Mesenchymal stem cell (in vitro differentiated cells and primary cell): ENCODE measurements around the gene SPTLC2.

ENCODE experiments used
- DNase-seq: peaks from one replicate; pipeline ENCODE4 v3.0.0-alpha.2; 2013
- H2AFZ ChIP-seq: one replicate; pipeline ENCODE4 v1.6.1; 2013; ENCODE audit warnings: low read depth, mild to moderate bottlenecking, control low read depth, inconsistent platforms, low read length, moderate library complexity
- H2AK5ac ChIP-seq: 2 replicates; pipeline ENCODE4 v1.6.1; 2013; ENCODE audit warnings: low read length, moderate library complexity, mild to moderate bottlenecking, inconsistent platforms; ENCODE audit not compliant: severe bottlenecking
- H2BK120ac ChIP-seq: one replicate; pipeline ENCODE4 v1.6.1; 2013; ENCODE audit warnings: low read depth, mild to moderate bottlenecking, inconsistent platforms, low read length, moderate library complexity
- H2BK12ac ChIP-seq, 2 experiments: one replicate each; pipeline ENCODE4 v1.6.1; 2013; ENCODE audit warnings: inconsistent platforms in 2 of 2, low read length in 2 of 2, mild to moderate bottlenecking in 2 of 2, moderate library complexity in 2 of 2, control low read depth in 1 of 2
- H2BK15ac ChIP-seq: one replicate; pipeline ENCODE4 v1.6.1; 2013; ENCODE audit warnings: mild to moderate bottlenecking, low read depth, inconsistent platforms; ENCODE audit not compliant: poor library complexity, severe bottlenecking
- H2BK5ac ChIP-seq: 2 replicates; pipeline ENCODE4 v1.6.1; 2013; ENCODE audit warnings: low read depth, mild to moderate bottlenecking, low read length, control low read depth, inconsistent platforms; ENCODE audit not compliant: poor library complexity, severe bottlenecking
- H3K14ac ChIP-seq, 2 experiments: one replicate each; pipeline ENCODE4 v1.6.1; 2013; ENCODE audit warnings: inconsistent platforms in 2 of 2, low read length in 2 of 2, control low read depth in 1 of 2, mild to moderate bottlenecking in 1 of 2, moderate library complexity in 1 of 2
- H3K18ac ChIP-seq, 2 experiments: one replicate each; pipeline ENCODE4 v1.6.1; 2013; ENCODE audit warnings: inconsistent platforms in 2 of 2, low read length in 2 of 2, control low read depth in 1 of 2, low read depth in 1 of 2, mild to moderate bottlenecking in 1 of 2
- H3K23ac ChIP-seq, 2 experiments: one replicate each; pipeline ENCODE4 v1.6.1; 2013; ENCODE audit warnings: inconsistent platforms in 2 of 2, low read length in 2 of 2, mild to moderate bottlenecking in 2 of 2, moderate library complexity in 2 of 2, control low read depth in 1 of 2
- H3K27ac ChIP-seq: 2 replicates; pipeline ENCODE4 v1.5.1; 2013; ENCODE audit warnings: mild to moderate bottlenecking, moderate library complexity, low read length, control low read depth, inconsistent platforms; ENCODE audit not compliant: poor library complexity, severe bottlenecking
- H3K27me3 ChIP-seq, 2 experiments: 2 replicates each; pipeline versions ENCODE4 v1.6.1 to v1.7.0; 2013; ENCODE audit warnings: low read length in 2 of 2, mild to moderate bottlenecking in 2 of 2, moderate library complexity in 2 of 2, control low read depth in 1 of 2, inconsistent platforms in 1 of 2; ENCODE audit not compliant: control insufficient read depth in 1 of 2, insufficient read depth in 1 of 2
- H3K36me3 ChIP-seq, 2 experiments: 2 replicates each; pipeline versions ENCODE4 v1.6.1 to v1.7.0; 2013; ENCODE audit warnings: low read length in 2 of 2, control low read depth in 1 of 2, inconsistent platforms in 1 of 2, low read depth in 1 of 2, mild to moderate bottlenecking in 1 of 2; ENCODE audit not compliant: insufficient read depth in 2 of 2, control insufficient read depth in 1 of 2
- H3K4ac ChIP-seq, 2 experiments: one replicate each; pipeline ENCODE4 v1.6.1; 2013; ENCODE audit warnings: inconsistent platforms in 2 of 2, low read length in 2 of 2, mild to moderate bottlenecking in 2 of 2, moderate library complexity in 2 of 2, control low read depth in 1 of 2, low read depth in 1 of 2
- H3K4me1 ChIP-seq: 2 replicates; pipeline ENCODE4 v1.6.1; 2013; ENCODE audit warnings: low read depth, low read length, control low read depth; ENCODE audit not compliant: control insufficient read depth, insufficient read depth
- H3K4me2 ChIP-seq: 2 replicates; pipeline ENCODE4 v1.6.1; 2013; ENCODE audit warnings: low read length, mild to moderate bottlenecking, inconsistent platforms; ENCODE audit not compliant: poor library complexity, severe bottlenecking
- H3K4me3 ChIP-seq, 2 experiments: 2 replicates each; pipeline versions ENCODE4 v1.5.1 to v1.7.0; 2013; ENCODE audit warnings: low read length in 2 of 2, mild to moderate bottlenecking in 2 of 2, control low read depth in 1 of 2, low read depth in 1 of 2; ENCODE audit not compliant: insufficient read depth in 1 of 2
- H3K79me1 ChIP-seq: replicated peaks from 2 replicates; pipeline ENCODE4 v1.6.1; 2013; ENCODE audit warnings: mild to moderate bottlenecking, control low read depth, low read length, inconsistent platforms; ENCODE audit not compliant: poor library complexity, severe bottlenecking
- H3K9ac ChIP-seq: 2 replicates; pipeline ENCODE4 v1.7.0; 2013; ENCODE audit warnings: mild to moderate bottlenecking, low read length, moderate library complexity
- H3K9me3 ChIP-seq: 2 replicates; pipeline ENCODE4 v1.7.0; 2013; ENCODE audit warnings: mild to moderate bottlenecking, low read length; ENCODE audit not compliant: control insufficient read depth
- H4K8ac ChIP-seq: one replicate; pipeline ENCODE4 v1.6.1; 2013; ENCODE audit warnings: inconsistent platforms, mild to moderate bottlenecking, low read length, moderate library complexity
- H4K91ac ChIP-seq: one replicate; pipeline ENCODE4 v1.6.1; 2013; ENCODE audit warnings: mild to moderate bottlenecking, low read length, inconsistent platforms
- WGBS: methylation state at CpG from one replicate; pipeline ENCODE4 v1.1.7; 2013; ENCODE audit warnings: mixed read lengths; 5-methylcytosine and 5-hydroxymethylcytosine counted together

Gene SPTLC2

DNA sequence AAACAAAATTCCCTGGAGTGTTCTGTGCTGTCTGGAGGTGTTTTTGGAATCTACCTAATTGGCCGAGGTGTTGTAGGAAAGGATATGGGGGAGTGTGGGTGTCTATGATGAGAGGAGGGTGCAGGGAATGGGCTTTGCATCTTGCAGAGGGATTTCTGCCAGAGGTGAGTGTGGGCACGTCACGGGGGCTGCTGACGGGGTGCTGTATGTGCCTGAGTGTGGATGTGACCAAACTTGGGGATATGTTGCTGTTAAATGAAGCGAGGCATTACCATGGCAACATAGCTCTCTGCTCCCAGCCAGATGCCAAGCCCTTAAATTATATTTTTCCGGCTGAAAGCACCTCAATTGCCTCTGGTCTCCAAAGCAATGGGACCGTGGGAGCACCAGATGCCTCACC lies 44.3 kb upstream of the SPTLC2 start:
- H2AK5ac ChIP-seq, result no peak overlapping the region
- H3K4me2 ChIP-seq, result no peak overlapping the region
- WGBS, result 85% methylated on average over 7 of the region's 7 CpGs

DNA sequence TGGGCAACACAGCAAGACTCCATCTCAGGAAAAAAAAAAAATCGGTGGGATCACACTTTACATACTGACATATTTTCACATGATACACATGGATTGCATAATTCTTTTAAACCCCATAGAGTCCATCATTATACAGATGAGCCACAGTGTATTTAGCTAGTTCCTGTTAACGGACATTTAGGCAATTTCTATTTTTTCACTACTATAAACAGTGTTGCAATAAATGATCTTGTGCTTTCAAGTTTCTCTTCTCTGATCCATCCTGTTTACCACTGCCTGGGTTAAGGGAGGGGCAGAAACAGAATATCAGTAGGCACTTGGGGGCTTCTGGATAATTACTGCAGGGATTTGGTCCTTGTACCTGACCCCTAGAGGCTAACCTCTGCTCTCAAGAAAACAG lies 43.4 kb upstream of the SPTLC2 start:
- H3K4me1 ChIP-seq, result peaks cover 4% of the 10 kb centered on the region
- H3K27ac ChIP-seq, result no peak overlapping the region
- H2BK15ac ChIP-seq, result no peak overlapping the region
- no peak overlapping the region for H2BK5ac ChIP-seq
- H4K91ac ChIP-seq, result no peak overlapping the region
- no peak overlapping the region for H3K18ac ChIP-seq
- H2BK12ac ChIP-seq, result no peak overlapping the region
- no peak overlapping the region for H2AK5ac ChIP-seq
- H3K14ac ChIP-seq, result no peak overlapping the region
- H3K79me1 ChIP-seq, result no peaks in the 10 kb centered on the region
- no peak overlapping the region for H2BK120ac ChIP-seq
- no peak overlapping the region for H3K4ac ChIP-seq
- H3K9me3 ChIP-seq, result no peaks in the 10 kb centered on the region
- DNase-seq, result peak; percentile 65
- no peak overlapping the region for H2AFZ ChIP-seq
- no peak overlapping the region for H3K9ac ChIP-seq
- no peak overlapping the region for H3K4me2 ChIP-seq
- H3K4me3 ChIP-seq, result no peak overlapping the region
- H3K23ac ChIP-seq, result no peak overlapping the region
- peaks cover 0 to 5% of the 10 kb centered on the region in 2 experiments for H3K27me3 ChIP-seq
- no peak overlapping the region for H4K8ac ChIP-seq
- H3K36me3 ChIP-seq, result no peaks in the 10 kb centered on the region
- 80% methylated on average over 1 of the region's 2 CpGs for WGBS

More for the DNA sequence above, 44.3 kb upstream of the SPTLC2 start:
- Histone ChIP-seq H4K8ac (peak overlapping the region; percentile 7), H3K27me3 (peaks cover 0 to 5% of the 10 kb centered on the region in 2 experiments), H3K9me3 (no peaks in the 10 kb centered on the region), H3K18ac (peak overlapping the region in 1 of 2 experiments; percentile 76), H3K36me3 (no peaks in the 10 kb centered on the region), H2BK120ac (peak overlapping the region; percentile 15), H2AFZ (no peak overlapping the region), H2BK12ac (peak overlapping the region in 1 of 2 experiments; percentile 78), H3K4me3 (no peak overlapping the region), H3K4ac (peak overlapping the region in 1 of 2 experiments; percentile 41), H4K91ac (peak overlapping the region; percentile 77), H3K14ac (peak overlapping the region in 1 of 2 experiments; percentile 60), H2BK15ac (no peak overlapping the region), H3K9ac (no peak overlapping the region), H3K23ac (no peak overlapping the region), H3K79me1 (no peaks in the 10 kb centered on the region), H3K4me1 (peaks cover 4% of the 10 kb centered on the region), H3K27ac (no peak overlapping the region), H2BK5ac (no peak overlapping the region)
- DNase-seq, result no peak

DNA sequence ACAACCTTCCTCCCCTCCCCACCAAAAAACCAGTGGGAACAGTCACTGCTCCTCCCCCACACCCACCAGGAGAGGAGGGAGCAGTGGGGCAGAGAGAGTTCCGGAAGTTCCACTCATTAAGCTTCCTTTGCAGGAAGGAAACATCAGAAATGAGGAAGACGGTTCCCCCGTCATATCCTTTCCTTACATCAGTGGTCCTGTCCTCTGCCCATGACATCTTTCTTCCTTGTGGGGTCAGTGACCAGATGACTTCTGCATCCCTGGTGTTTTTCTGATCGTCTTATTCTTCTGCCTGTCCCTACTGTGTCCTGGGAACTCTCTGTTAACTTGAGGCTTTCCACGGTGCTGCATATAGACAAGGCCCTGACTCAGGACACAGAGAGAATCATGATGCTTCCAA lies 40.8 kb upstream of the SPTLC2 start:
- Histone ChIP-seq H2BK120ac (no peak overlapping the region), H3K4ac (no peak overlapping the region), H4K8ac (no peak overlapping the region), H3K14ac (no peak overlapping the region), H3K9ac (no peak overlapping the region), H2AFZ (no peak overlapping the region), H3K9me3 (no peaks in the 10 kb centered on the region), H3K4me1 (peaks cover 6% of the 10 kb centered on the region), H3K4me3 (no peak overlapping the region), H3K27ac (no peak overlapping the region), H2BK15ac (no peak overlapping the region), H2BK5ac (no peak overlapping the region), H2AK5ac (no peak overlapping the region), H4K91ac (no peak overlapping the region), H3K4me2 (no peak overlapping the region), H3K36me3 (no peaks in the 10 kb centered on the region), H2BK12ac (no peak overlapping the region), H3K23ac (no peak overlapping the region), H3K18ac (no peak overlapping the region), H3K27me3 (peaks cover 0 to 5% of the 10 kb centered on the region in 2 experiments), H3K79me1 (no peaks in the 10 kb centered on the region)
- no peak for DNase-seq
- WGBS, result 78% methylated on average over 5 of the region's 5 CpGs

DNA sequence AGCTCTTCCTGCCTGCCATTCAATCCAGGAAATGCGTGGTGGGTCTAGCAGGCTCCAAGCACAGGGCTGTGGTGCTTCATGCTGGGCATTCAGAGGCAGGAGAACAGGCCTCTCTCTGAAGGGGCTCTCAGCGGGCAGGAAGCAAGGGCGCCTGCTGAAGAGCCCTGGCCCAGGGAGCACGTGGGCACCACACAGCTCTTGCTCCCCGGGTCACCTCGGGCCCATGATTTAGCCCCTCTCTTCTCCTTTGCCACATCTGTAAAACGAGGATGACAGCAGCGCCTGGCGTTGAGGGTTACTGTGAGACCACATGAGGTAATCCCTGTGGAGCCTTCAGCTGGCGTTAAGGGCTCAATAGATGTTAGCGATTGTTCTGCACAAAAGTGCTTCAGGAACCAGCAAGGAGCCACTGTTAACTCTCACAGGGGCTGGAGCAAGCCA lies 37.6 kb upstream of the SPTLC2 start:
- no peak overlapping the region for H3K4me2 ChIP-seq
- no peaks in the 10 kb centered on the region for H3K27me3 ChIP-seq
- H2BK5ac ChIP-seq, result no peak overlapping the region
- H2AK5ac ChIP-seq, result no peak overlapping the region
- H4K91ac ChIP-seq, result no peak overlapping the region
- no peak for DNase-seq
- H3K14ac ChIP-seq, result no peak overlapping the region
- H2BK15ac ChIP-seq, result no peak overlapping the region
- peak overlapping the region; percentile 13 for H4K8ac ChIP-seq
- H3K4ac ChIP-seq, result no peak overlapping the region
- H3K23ac ChIP-seq, result no peak overlapping the region
- H3K4me3 ChIP-seq, result no peak overlapping the region
- no peaks in the 10 kb centered on the region for H3K9me3 ChIP-seq
- H2AFZ ChIP-seq, result no peak overlapping the region
- no peaks in the 10 kb centered on the region for H3K36me3 ChIP-seq
- WGBS, result 79% methylated on average over 11 of the region's 11 CpGs
- peaks cover 2% of the 10 kb centered on the region for H3K4me1 ChIP-seq
- H2BK12ac ChIP-seq, result peak overlapping the region in 1 of 2 experiments; percentile 3
- H3K79me1 ChIP-seq, result no peaks in the 10 kb centered on the region
- no peak overlapping the region for H2BK120ac ChIP-seq
- no peak overlapping the region for H3K9ac ChIP-seq
- H3K27ac ChIP-seq, result no peak overlapping the region
- no peak overlapping the region for H3K18ac ChIP-seq
